Esophagus muscularis mucosa (tissue), 4 donors: ENCODE measurements around the gene KBTBD12. TPM values are rescaled to one million over a fixed set of nuclear protein-coding genes. Genes with fewer than 3 reads are reported as not detected.

Source experiments
- DNase-seq: peaks from one replicate; pipeline ENCODE4 v3.0.0-alpha.2; 2017; ENCODE audit errors: extremely low spot score
- H3K27ac ChIP-seq, 4 donors: fragments of 200-600 bp; sonication (generic); replicated peaks in 1 of 4; 1 replicate in 3 of 4; 2 replicates in 1 of 4; pipeline ENCODE4 v1.5.1; 2016 to 2019; ENCODE audit warnings: mild to moderate bottlenecking in 1 of 4
- H3K27me3 ChIP-seq, 4 donors: fragments of 200-600 bp; sonication (generic); one replicate each; pipeline versions ENCODE4 v1.5.1 to v1.6.0; 2016 to 2019
- H3K36me3 ChIP-seq, 4 donors: fragments of 200-600 bp; sonication (generic); one replicate each; pipeline ENCODE4 v1.5.1; 2016 to 2019
- H3K4me1 ChIP-seq, 4 donors: fragments of 200-600 bp; sonication (generic); one replicate each; pipeline ENCODE4 v1.5.1; 2016 to 2019
- H3K4me3 ChIP-seq, 4 donors: fragments of 200-600 bp; sonication (generic); 1 replicate in 2 of 4; 2 replicates in 2 of 4; pipeline ENCODE4 v1.5.1; 2016 to 2019; ENCODE audit warnings: mild to moderate bottlenecking in 4 of 4, moderate library complexity in 1 of 4
- H3K9me3 ChIP-seq, 4 donors: fragments of 200-600 bp; sonication (generic); 1 replicate in 3 of 4; 2 replicates in 1 of 4; pipeline ENCODE4 v1.5.1; 2016 to 2019
- EP300 ChIP-seq: sonication (generic); formaldehyde crosslinking; IDR thresholded peaks from one replicate; pipeline ENCODE4 v1.6.1; 2017; ENCODE audit warnings: antibody characterized with exemption
- POLR2A ChIP-seq: fragments of 450-650 bp; IDR thresholded peaks from one replicate; pipeline ENCODE4 v1.6.1; 2017; ENCODE audit warnings: antibody characterized with exemption, moderate library complexity, mild to moderate bottlenecking, low read depth
- POLR2AphosphoS5 ChIP-seq, 2 donors: sonication (generic); formaldehyde crosslinking; IDR thresholded peaks; one replicate each; pipeline ENCODE4 v1.6.1; 2017; ENCODE audit warnings: antibody characterized with exemption in 2 of 2
- WGBS: methylation state at CpG from one replicate; pipeline ENCODE4 v1.1.5; 2018; 5-methylcytosine and 5-hydroxymethylcytosine counted together
- intact Hi-C: fragments of 100-400 bp; cut with DNase I; formaldehyde crosslinking; loops from one replicate; pipeline ENCODE4 v1.15.1; 2023
- total RNA-seq, 4 donors: library from RNA; depleted of rRNA; stranded (reverse); fragments of >200 nt; gene quantifications; one replicate each; pipeline versions ENCODE4 v1.1.0 to v1.2.1, GENCODE V29; 2016
- TF ChIP-seq, protein P1 (sequence below), 3 experiments: fragments of 200-600 bp in 2 of 3; fragments of 450-650 bp in 1 of 3; sonication (generic) in 2 of 3; IDR thresholded peaks; one replicate each; pipeline ENCODE4 v1.5.1; 2017 to 2019; ENCODE audit warnings: antibody characterized with exemption in 3 of 3, mild to moderate bottlenecking in 2 of 3, moderate library complexity in 1 of 3

The KBTBD12 gene
- total RNA-seq, 4 donors from 2014 or later: 3.8 to 6.0 (median 4.7) TPM

- intact Hi-C loops: no loop called here
- no peak for DNase-seq
- no peaks in the 10 kb centered on the region for H3K9me3 ChIP-seq
These were observed 38.3 kb downstream of the KBTBD12 start for GRCh38 chr3:127953091-127954035.

GRCh38 chr3:127954640-127955039 is 39.6 kb downstream of the KBTBD12 start:
- no peak for TF ChIP-seq EP300
- TF ChIP-seq POLR2A: no peak
- TF ChIP-seq, protein P1, sequence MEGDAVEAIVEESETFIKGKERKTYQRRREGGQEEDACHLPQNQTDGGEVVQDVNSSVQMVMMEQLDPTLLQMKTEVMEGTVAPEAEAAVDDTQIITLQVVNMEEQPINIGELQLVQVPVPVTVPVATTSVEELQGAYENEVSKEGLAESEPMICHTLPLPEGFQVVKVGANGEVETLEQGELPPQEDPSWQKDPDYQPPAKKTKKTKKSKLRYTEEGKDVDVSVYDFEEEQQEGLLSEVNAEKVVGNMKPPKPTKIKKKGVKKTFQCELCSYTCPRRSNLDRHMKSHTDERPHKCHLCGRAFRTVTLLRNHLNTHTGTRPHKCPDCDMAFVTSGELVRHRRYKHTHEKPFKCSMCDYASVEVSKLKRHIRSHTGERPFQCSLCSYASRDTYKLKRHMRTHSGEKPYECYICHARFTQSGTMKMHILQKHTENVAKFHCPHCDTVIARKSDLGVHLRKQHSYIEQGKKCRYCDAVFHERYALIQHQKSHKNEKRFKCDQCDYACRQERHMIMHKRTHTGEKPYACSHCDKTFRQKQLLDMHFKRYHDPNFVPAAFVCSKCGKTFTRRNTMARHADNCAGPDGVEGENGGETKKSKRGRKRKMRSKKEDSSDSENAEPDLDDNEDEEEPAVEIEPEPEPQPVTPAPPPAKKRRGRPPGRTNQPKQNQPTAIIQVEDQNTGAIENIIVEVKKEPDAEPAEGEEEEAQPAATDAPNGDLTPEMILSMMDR (IDR thresholded peaks at IDR 0.05): no peak
- TF ChIP-seq POLR2AphosphoS5 (IDR thresholded peaks at IDR 0.05): no peak
- no peaks in the 10 kb centered on the region for H3K9me3 ChIP-seq
- H3K4me3 ChIP-seq: no peak overlapping the region
- H3K27ac ChIP-seq: no peak overlapping the region
- 70% methylated on average over 6 of the region's 6 CpGs for WGBS
- DNase-seq: no peak
- peaks cover 0 to 21% (median 1%) of the 10 kb centered on the region in 4 donors for H3K4me1 ChIP-seq
- H3K27me3 ChIP-seq: no peaks in the 10 kb centered on the region
- H3K36me3 ChIP-seq: no peaks in the 10 kb centered on the region
- intact Hi-C loops: no loop called here

More at GRCh38 chr3:127953091-127954035, 38.3 kb downstream of the KBTBD12 start:
- peaks cover 0 to 18% (median 1%) of the 10 kb centered on the region in 4 donors for H3K4me1 ChIP-seq
- H3K4me3 ChIP-seq: no peak overlapping the region
- TF ChIP-seq POLR2A (no peak), EP300 (no peak), POLR2AphosphoS5 (IDR thresholded peaks at IDR 0.05) (no peak)
- TF ChIP-seq, protein P1 (IDR thresholded peaks at IDR 0.05): no peak
- 66% methylated on average over 6 of the region's 6 CpGs for WGBS
- no peaks in the 10 kb centered on the region for H3K36me3 ChIP-seq
- no peak overlapping the region for H3K27ac ChIP-seq
- no peaks in the 10 kb centered on the region for H3K27me3 ChIP-seq

DNA sequence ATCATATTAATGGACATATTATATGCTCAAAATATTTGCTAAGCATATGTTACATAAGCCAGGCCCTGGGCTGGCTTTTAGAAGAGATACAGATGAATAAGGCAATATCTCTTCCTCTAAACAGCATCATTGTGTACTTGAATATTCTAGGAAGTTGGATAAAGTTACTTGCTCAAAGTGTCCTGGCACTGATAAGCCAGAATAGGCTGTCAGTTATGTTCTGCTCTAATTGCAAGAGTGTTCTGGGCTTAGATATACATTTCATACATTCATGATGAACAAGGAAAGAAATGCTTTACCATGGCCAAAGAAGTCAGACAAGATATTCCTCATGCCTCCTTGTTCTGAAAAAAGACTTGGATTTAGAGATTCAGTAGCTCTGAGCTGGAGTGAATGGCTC is 40.7 kb downstream of the KBTBD12 start:
- H3K4me3 ChIP-seq: no peak overlapping the region
- H3K27ac ChIP-seq: no peak overlapping the region
- DNase-seq: no peak
- no peaks in the 10 kb centered on the region for H3K36me3 ChIP-seq
- H3K9me3 ChIP-seq: no peaks in the 10 kb centered on the region
- intact Hi-C loops: no loop called here
- no peaks in the 10 kb centered on the region for H3K27me3 ChIP-seq
- TF ChIP-seq, protein P1 (IDR thresholded peaks at IDR 0.05): no peak
- TF ChIP-seq EP300 (no peak), POLR2A (no peak), POLR2AphosphoS5 (IDR thresholded peaks at IDR 0.05) (no peak)
- H3K4me1 ChIP-seq: peaks cover 0 to 31% (median 1%) of the 10 kb centered on the region in 4 donors

DNA sequence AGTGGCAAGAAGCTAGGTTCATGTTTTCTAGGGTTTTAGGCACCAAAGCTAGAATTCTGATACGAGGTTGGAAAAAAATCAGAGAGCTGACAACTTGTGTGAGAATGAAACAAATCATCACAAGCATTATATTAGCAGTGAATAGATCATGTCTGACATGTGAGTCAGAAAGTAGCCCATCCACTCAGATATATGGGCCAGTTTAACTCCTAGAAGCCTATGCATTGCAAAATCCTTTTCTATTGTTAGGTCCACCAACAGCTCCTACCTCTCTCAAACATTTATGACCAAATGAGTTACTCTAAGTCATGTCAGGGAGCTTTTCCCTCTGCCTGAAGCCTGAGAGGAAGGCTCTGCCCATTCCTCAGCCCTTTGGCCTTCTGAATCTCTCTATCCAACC is 44.0 kb downstream of the KBTBD12 start:
- no peaks in the 10 kb centered on the region for H3K36me3 ChIP-seq
- H3K4me1 ChIP-seq: peaks cover 0 to 30% (median 1%) of the 10 kb centered on the region in 4 donors
- intact Hi-C loops: no loop called here
- no peak overlapping the region for H3K27ac ChIP-seq
- no peak overlapping the region for H3K4me3 ChIP-seq
- no peaks in the 10 kb centered on the region for H3K27me3 ChIP-seq
- H3K9me3 ChIP-seq: no peaks in the 10 kb centered on the region
- no peak for DNase-seq
- 100% methylated on average over 1 of the region's 1 CpG for WGBS
- TF ChIP-seq, protein P1 (IDR thresholded peaks at IDR 0.05): no peak
- TF ChIP-seq POLR2AphosphoS5 (IDR thresholded peaks at IDR 0.05): no peak
- no peak for TF ChIP-seq EP300
- TF ChIP-seq POLR2A: no peak
